Rectal smooth muscle tissue (tissue), 1 donor: ENCODE data around the gene BCL7B.

ENCODE experiments used
- H3K27ac ChIP-seq: one replicate; pipeline ENCODE4 v1.7.0; 2013; ENCODE audit warnings: low read depth, low read length, inconsistent platforms
- H3K27me3 ChIP-seq: one replicate; pipeline ENCODE4 v1.7.0; 2013; ENCODE audit warnings: low read length; ENCODE audit not compliant: control insufficient read depth, insufficient read depth
- H3K36me3 ChIP-seq: one replicate; pipeline ENCODE4 v1.7.0; 2013; ENCODE audit warnings: low read length; ENCODE audit not compliant: control insufficient read depth, insufficient read depth
- H3K4me1 ChIP-seq: one replicate; pipeline ENCODE4 v1.7.0; 2013; ENCODE audit warnings: low read length; ENCODE audit not compliant: control insufficient read depth, insufficient read depth
- H3K4me3 ChIP-seq: one replicate; pipeline ENCODE4 v1.7.0; 2013; ENCODE audit warnings: low read length
- H3K9ac ChIP-seq: one replicate; pipeline ENCODE4 v1.7.0; 2013; ENCODE audit warnings: low read length

Gene BCL7B

DNA sequence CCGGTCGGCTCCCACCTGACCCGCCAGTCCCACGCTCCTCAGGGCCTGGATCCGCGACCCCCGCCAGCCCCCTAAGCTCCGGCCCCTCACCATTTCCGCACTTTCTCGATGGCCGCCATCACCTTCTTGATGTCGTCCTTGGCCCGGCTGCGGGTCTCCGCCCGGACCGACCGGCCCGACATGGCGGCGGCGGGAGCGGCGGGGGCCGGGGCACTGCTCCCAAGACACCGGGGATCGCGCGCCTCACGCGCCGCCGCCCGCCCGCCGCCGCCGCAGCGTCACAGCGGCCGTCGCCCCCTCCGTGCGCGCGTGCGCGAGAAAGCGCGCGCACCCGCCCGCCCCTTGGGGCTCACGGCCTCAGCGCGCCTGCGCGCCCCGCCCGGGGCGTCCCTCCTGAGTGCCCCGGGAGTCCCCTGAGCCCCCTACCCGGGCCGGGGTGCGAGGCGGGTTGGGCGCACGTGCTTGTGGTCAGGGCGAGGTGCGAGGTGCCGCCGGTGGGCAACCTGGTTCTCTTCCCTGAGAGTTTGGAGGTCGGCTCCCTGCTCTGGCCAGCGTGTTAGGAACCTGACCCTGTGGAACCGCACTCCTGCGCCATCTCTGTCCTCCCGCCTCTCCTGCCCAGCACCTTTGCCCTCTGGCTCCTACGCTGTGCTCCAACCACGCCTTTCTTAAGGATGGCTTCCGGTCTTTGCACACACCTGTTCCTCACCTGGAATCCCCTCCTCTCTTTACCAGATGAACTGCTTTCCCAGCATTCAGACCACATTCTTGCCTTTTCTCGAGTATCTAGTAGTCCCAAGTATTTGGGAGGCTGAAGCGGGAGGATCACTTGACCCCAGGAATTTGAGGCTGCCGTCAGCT, at the start of gene BCL7B:
TSS of gene BCL7B (minus strand) at position 294 of the 861 bp plus-strand sequence. CDS start at position 182, 112 bp downstream.
- peak within 1 kb of the TSS; percentile 100 for H3K27ac ChIP-seq
- H3K4me3 ChIP-seq: peak within 1 kb of the TSS; percentile 86
- H3K4me1 ChIP-seq: peaks cover 11% of the 10 kb centered on the region
- no peaks in the 10 kb centered on the region for H3K27me3 ChIP-seq
- peak within 1 kb of the TSS; percentile 86 for H3K9ac ChIP-seq
- H3K36me3 ChIP-seq: peaks cover 7% of the 10 kb centered on the region

DNA sequence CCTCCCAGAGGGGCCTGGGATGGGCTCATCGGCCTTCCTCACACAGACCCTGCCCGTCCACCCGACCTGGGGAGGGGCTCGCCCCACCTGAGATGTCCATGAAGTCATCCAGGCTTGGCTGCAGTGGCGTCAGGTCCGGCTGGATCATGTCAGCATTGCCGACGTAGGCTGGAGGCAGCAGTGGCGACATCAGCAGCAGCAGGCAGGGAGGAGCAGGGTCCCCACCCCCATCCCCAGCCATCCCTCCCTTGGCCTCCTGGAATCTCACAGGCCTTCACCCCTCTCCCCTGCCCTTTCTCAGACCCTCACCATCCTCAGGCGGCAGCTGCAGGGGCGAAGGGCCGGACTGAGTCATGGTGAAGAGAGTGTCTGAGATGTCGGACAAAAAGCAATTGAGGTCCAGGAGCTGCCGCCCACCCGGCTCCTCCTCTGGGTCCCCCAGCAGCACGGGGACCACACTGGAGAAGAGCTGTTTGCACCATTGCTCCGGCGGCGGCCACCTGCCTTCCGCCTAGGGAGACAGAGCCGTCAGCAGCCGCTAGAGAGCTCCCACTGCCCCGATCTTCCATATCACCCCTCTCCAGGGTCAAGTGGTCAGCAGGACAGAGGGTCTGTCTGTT, 48.2 kb upstream of the BCL7B start:
- H3K27me3 ChIP-seq: peaks cover 11% of the 10 kb centered on the region
- H3K27ac ChIP-seq: no peak overlapping the region
- H3K4me1 ChIP-seq: no peaks in the 10 kb centered on the region
- no peak overlapping the region for H3K9ac ChIP-seq
- H3K36me3 ChIP-seq: no peaks in the 10 kb centered on the region
- H3K4me3 ChIP-seq: no peak overlapping the region

DNA sequence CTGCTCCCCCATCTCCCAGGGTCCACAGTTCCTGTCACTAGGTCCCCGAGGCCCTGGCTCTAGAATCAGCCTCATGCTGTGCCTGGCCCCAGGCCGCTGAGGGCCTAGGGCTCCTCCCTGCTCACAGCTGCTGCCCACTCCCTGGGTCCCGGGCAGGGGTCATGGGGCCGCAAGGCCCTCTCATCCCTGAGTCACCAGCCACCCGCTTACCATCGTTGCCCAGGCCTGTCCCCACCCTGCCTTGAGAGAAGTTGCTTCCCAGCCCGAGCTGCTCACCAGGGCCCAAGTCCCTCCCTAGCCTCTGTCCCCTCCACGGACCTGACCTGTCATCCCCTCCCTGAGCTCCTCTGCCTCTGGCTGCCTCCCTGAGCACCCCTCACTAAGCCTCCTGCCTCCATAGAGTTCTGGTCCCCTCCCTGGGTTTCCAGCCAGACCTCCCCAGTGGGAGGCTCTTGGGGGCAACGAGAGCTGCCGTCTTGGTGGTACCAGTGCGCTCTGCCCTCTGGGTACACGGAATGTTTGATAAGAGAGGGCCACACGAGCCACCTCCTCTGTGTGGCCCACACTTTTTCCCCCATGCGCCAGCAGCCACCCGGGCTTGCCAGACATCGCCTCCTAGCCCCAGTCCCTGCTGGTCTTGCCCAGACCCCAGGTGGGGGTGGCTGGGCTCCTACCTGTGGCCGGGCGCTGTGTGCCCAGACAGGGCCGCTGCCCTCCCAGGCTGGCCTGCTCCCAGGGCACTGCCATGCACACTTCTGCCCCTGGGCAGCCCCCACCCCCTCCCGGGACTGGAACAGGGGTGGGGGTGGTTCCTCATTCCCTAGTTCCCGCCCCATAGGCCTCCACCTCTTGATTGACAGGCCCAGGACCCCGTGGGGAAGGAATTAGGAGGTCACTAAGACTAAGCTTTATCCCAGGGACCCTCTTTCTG, 45.5 kb upstream of the BCL7B start:
- H3K36me3 ChIP-seq: no peaks in the 10 kb centered on the region
- no peak overlapping the region for H3K4me3 ChIP-seq
- H3K9ac ChIP-seq: no peak overlapping the region
- no peaks in the 10 kb centered on the region for H3K4me1 ChIP-seq
- H3K27ac ChIP-seq: no peak overlapping the region
- peaks cover 9% of the 10 kb centered on the region for H3K27me3 ChIP-seq

DNA sequence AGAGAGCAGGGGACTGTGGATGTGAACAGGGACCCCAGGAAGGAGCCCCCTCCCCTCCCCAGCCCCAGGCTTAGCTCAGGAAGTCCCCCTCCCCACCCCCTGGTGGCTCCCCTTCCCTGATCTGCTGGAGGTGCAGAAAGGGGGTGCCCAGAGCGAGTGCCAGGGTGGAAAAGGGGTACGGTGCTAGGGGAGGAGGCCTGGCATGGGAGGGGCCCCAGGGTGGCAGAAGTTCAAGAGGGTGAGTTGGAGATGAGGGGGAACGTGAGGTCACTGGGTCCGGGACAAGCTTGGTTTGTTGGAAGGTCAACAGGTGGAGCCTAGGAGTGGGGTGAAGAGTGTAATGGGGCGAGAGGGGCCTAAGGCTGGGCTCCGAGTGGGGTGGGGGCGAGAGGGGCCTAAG, 42.4 kb upstream of the BCL7B start:
- Histone ChIP-seq H3K27me3 (peaks cover 11% of the 10 kb centered on the region), H3K4me3 (no peak overlapping the region), H3K4me1 (no peaks in the 10 kb centered on the region), H3K36me3 (no peaks in the 10 kb centered on the region), H3K9ac (no peak overlapping the region), H3K27ac (no peak overlapping the region)

DNA sequence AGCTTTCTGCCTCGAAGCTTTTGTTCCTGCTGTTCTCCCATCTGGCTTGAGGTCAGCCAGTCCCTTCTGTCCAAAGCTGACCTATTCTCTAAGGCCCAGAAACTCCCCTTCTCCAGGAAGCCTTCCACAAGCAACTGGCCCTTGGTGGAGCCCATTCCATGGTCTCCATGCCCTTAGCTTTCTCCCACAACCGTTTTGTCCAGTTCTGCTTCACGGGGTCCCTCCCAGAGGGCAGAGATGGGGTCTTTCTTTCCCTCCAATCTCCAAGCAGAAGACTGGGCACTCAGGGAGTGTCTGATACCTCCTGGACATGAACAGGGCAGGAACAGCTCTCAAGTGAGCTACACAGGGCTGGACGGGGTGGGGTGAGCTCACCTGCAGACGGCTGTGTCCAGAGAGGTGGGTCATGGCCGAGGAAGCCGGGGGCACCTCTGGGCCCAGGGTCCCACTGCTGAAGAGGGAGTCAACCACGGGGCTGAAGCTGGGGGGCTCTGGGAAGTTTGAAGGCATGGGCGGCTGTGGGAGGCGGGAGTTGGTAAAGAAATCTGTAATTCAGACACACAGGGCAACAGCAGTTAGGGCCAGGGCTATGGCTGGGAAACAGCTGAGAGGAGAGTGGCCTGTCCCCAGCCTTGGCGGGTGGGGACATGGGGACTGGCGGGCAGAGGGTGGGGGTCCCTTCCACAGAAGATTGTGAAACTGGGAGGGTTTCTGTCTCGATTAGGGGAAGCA, 41.8 kb upstream of the BCL7B start:
- no peak overlapping the region for H3K9ac ChIP-seq
- no peaks in the 10 kb centered on the region for H3K36me3 ChIP-seq
- H3K4me3 ChIP-seq: no peak overlapping the region
- peaks cover 11% of the 10 kb centered on the region for H3K27me3 ChIP-seq
- H3K4me1 ChIP-seq: no peaks in the 10 kb centered on the region
- no peak overlapping the region for H3K27ac ChIP-seq

DNA sequence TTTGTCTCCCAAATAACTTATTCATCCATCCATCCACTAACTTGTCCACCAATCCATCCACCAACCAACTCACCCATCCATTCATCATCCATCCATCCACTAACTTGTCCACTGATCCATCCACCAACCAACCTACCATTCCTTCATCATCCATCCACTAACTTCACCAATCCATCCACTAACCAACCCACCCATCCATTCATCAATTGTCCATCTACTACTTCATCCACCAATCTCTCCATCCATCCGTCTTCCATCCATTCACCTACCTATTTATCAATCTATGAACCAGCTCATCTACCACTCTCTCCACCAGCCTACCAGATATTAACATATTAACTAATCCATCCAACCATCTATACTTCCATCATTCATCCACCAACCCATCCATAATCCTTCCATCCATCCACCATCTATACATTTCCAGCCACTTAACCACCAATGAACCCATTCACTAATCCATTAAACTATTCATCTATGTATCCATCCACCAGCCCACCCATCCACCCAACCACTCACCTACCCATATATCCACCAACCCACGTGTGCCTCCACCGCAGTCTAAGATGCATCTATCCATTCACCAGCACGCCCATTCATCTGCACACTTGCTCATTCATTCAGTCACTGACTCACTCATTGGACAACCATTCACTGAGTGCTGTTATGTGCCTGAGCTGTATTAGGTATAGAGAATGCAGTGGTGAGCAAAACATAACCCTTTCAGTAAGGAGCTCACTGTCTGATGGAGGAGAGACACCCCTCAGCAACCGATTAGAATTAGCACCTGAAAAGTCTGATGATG, 40.7 kb upstream of the BCL7B start:
- H3K9ac ChIP-seq: no peak overlapping the region
- H3K4me1 ChIP-seq: no peaks in the 10 kb centered on the region
- peaks cover 10% of the 10 kb centered on the region for H3K27me3 ChIP-seq
- no peaks in the 10 kb centered on the region for H3K36me3 ChIP-seq
- no peak overlapping the region for H3K4me3 ChIP-seq
- H3K27ac ChIP-seq: no peak overlapping the region

DNA sequence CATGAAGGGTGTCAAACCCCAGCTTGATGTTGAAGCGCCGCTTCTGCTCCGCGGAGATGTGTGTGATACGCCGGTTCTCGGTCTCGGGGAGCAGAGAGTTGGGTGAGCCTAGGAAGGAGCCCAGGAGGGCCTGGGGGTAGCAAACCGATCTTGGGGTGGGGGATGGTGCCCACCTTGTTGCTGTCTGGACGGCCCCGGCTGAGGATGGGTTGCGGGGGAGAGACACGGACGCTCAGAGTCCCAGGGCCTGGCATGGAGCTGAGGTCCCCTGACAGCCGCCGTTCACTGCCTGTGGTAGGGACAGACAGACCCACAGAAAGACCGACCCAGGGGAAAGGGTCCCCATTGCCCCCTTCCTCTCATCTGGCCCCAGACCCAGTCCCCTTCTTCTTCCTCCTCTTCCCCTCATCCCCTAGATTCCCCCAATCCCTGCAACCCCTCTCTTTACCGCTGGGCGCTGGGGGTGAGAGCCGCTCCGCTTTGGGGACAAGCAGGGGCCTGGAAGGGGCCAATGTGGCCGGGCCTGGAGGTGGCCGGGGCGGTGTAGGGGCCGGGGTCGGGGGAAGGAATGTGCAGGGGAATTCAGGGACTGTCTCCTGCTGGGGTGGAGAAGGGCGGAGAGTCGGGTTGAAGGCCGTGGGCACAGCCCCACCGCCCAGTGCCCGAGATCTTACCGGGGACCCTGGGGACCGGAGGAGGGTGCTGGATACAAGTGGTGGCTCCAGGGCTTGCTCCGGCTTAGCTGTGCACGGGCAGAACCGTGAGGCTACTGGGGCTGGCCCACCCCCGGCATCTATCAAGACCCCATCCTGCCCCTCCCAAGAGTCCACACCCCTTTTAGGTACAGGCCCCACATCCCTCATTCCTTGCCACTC, 38.9 kb upstream of the BCL7B start:
- H3K9ac ChIP-seq: no peak overlapping the region

DNA sequence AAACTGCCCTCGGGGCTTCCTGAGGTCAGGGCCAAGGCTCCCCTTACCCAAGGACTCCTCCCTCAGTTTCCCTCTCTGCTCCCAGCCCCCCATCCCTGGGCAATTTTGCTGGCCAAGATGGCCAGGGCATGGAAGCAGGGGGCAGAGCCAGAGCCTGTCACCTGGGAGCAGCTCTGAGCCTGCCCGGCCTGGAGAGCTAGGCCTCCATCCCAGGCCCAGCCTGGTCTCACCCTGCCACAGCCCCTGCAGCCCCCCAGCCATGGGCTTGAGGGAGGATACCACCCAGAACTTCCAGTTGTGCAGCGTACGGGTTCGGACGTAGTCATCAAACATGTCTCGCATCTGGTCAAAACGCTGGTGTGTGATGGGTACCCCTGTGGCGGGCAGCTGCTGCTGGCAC, 37.9 kb upstream of the BCL7B start:
- no peak overlapping the region for H3K9ac ChIP-seq
- H3K27ac ChIP-seq: no peak overlapping the region
- no peaks in the 10 kb centered on the region for H3K36me3 ChIP-seq
- H3K4me3 ChIP-seq: no peak overlapping the region
- no peaks in the 10 kb centered on the region for H3K4me1 ChIP-seq
- H3K27me3 ChIP-seq: peaks cover 2% of the 10 kb centered on the region

More for the DNA sequence above, 38.9 kb upstream of the BCL7B start:
- Histone ChIP-seq H3K36me3 (no peaks in the 10 kb centered on the region), H3K4me1 (no peaks in the 10 kb centered on the region), H3K4me3 (no peak overlapping the region), H3K27me3 (peaks cover 2% of the 10 kb centered on the region), H3K27ac (no peak overlapping the region)

DNA sequence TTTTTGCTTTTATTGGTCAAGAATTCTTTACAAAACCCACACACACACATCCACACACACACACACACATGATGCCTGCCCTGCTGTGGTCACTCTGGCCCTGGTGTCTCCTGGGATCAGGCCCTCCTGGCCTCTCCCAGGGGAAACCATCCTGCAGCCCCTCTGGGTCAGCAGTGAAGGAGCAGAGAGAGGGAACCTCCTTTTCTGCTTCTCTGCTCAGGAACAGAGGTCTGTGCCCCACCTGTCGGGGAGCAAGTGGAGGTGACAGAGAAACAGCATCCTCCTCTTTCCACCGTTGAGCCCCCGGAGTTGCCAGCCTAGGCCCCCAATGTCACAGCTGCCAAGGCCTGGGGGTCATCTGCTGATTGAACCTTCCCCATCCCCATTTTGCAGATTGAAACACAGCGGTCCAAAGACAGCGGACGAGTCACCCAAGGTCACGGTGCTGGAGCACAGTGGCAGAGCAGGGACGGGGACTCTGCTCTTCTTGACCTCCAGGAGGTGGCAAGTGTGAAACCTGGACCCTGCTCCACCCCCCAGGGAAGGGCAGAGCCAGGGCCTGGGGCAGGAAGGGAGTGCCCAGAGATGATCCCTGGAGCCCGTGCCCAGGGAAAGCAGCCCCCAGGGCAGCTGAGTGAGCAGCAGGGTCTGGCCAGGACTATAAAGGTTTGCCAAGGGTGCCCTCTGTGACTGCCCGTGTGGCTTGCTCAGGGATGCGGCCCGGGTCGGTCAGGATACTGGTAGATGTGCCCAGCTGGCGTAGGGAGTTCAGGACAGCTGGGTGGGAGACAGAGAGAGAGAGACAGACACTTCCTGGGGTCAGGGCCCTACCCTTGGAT, 35.9 kb upstream of the BCL7B start:
- Histone ChIP-seq H3K27ac (no peak overlapping the region), H3K27me3 (peaks cover 2% of the 10 kb centered on the region), H3K9ac (no peak overlapping the region), H3K4me3 (no peak overlapping the region), H3K4me1 (no peaks in the 10 kb centered on the region), H3K36me3 (no peaks in the 10 kb centered on the region)

DNA sequence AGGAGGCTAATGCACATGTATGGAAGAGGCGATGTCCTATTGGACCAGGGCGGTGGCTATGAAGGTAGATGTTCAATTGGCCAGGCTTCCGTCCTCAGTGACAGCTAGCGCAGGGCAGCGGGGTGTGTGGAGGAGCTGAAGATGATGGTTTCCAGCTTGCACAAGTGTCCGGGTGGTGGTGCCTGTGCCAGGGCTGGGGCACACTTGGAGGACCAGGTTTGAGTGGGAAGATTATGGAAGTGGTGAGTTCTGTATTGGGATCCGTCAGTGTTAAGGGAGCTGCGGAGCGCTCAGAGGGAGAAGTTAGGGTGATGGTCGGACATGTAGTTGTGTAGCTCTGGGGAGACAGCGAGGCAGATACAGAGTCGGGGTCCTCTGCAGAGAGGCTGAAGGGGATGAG, 29.4 kb upstream of the BCL7B start:
- Histone ChIP-seq H3K27ac (no peak overlapping the region), H3K9ac (no peak overlapping the region), H3K4me1 (peaks cover 2% of the 10 kb centered on the region), H3K36me3 (no peaks in the 10 kb centered on the region), H3K4me3 (no peak overlapping the region), H3K27me3 (peaks cover 2% of the 10 kb centered on the region)
